ENCODE data around the gene ADAM33. TPM values are rescaled to one million over a fixed set of nuclear protein-coding genes. Genes with fewer than 3 reads are reported as not detected.

Gene ADAM33
- total RNA-seq, 1 experiment from 2014 or later = 0.11 TPM

DNA sequence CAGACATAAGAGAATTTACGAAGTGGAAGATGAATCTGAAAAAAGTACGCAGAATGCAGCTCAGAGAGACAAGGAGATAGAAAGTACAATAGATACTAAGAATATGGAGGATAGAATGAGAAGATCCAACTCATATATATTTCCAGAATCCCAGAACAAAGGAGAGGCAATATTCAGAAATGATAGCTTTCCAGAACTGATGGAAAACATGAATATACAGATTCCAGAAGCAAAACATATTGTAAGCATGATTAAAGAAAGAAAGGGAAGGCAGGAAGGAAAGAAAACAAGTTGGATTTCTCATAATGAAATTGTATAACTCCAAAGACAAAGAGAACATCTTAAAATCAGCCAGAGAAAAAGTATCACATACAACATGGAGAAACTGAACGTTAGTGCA lies 41.6 kb downstream of the ADAM33 start:
- H3F3A ChIP-seq (ENCODE audit: low read length, unreplicated experiment) = no peaks in the 10 kb centered on the region
- ChIA-PET CTCF (no interaction called here), POLR2A (ENCODE audit: unreplicated experiment) (interaction anchor here (0.7 kb wide), 1 partner anchor 214 kb away, joined by 4 read pairs; no protein-coding TSS in a partner anchor)
- no peaks in the 10 kb centered on the region for H3K79me2 ChIP-seq (ENCODE audit: low read length)
- no peak overlapping the region for H2AFZ ChIP-seq (ENCODE audit: low read length)
- H3K9me2 ChIP-seq (replicated peaks; ENCODE audit: low read length) = no peaks in the 10 kb centered on the region
- H3K4me2 ChIP-seq (ENCODE audit: low read length) = no peak overlapping the region
- no peaks in the 10 kb centered on the region for H4K20me1 ChIP-seq (ENCODE audit: low read length)
- no peak overlapping the region for H3K4me3 ChIP-seq (ENCODE audit: low read length)
- ATAC-seq (no peak), DNase-seq (no peak)
- H3K27ac ChIP-seq (ENCODE audit: low read length) = no peak overlapping the region
- no peaks in the 10 kb centered on the region for H3K27me3 ChIP-seq (ENCODE audit: low read length)
- peaks cover 2% of the 10 kb centered on the region for H3K4me1 ChIP-seq (ENCODE audit: insufficient read depth, low read length)
- no peak overlapping the region for H3K9ac ChIP-seq (ENCODE audit: low read length)
- TF ChIP-seq EZH2 (IDR thresholded peaks at IDR 0.05; ENCODE audit: low read length, unreplicated experiment) = no peak
- TF ChIP-seq EZH2phosphoT487 (IDR thresholded peaks at IDR 0.05; ENCODE audit: borderline replicate concordance, low read length) = no peak
- no TSS peak for BruUV-seq (replicated peaks)
- peaks cover 5% of the 10 kb centered on the region; the same call in 1 of the 2 replicates for H3K36me3 ChIP-seq (ENCODE audit: low read depth, low read length)
- intact Hi-C loops (cut with micrococcal nuclease) = no loop called here
- H3K9me3 ChIP-seq (ENCODE audit: low read length) = no peaks in the 10 kb centered on the region

DNA sequence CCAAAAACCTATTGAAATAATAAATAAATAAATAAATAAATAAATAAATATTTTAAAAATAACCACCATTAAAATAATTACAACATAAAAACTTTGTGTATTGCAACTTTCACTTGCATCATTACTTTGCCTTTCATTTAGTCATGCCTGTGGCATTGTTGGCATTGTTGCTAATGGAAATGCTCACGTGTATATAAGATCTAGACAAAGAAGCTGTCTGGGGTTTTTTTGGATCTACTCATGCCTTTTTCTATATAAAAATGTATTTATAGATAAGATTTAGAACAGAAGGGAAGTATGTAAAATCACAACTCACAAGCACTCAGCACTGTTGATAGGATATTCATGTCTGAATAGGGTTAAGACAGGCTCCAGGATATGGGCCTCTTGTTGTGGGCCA lies 46.5 kb downstream of the ADAM33 start:
- Histone ChIP-seq H3K4me1 (ENCODE audit: insufficient read depth, low read length) (no peaks in the 10 kb centered on the region), H3K27me3 (ENCODE audit: low read length) (no peaks in the 10 kb centered on the region), H3K9ac (ENCODE audit: low read length) (no peak overlapping the region), H3F3A (ENCODE audit: low read length, unreplicated experiment) (no peaks in the 10 kb centered on the region), H3K27ac (ENCODE audit: low read length) (no peak overlapping the region), H3K36me3 (ENCODE audit: low read depth, low read length) (peaks cover 5% of the 10 kb centered on the region), H3K4me3 (ENCODE audit: low read length) (no peak overlapping the region), H2AFZ (ENCODE audit: low read length) (no peak overlapping the region), H4K20me1 (ENCODE audit: low read length) (no peaks in the 10 kb centered on the region), H3K9me2 (replicated peaks; ENCODE audit: low read length) (no peaks in the 10 kb centered on the region), H3K79me2 (ENCODE audit: low read length) (no peaks in the 10 kb centered on the region), H3K9me3 (ENCODE audit: low read length) (no peaks in the 10 kb centered on the region), H3K4me2 (ENCODE audit: low read length) (no peak overlapping the region)
- CTCF ChIA-PET = no interaction called here
- no TSS peak for BruUV-seq (replicated peaks)
- DNase-seq = no peak
- ATAC-seq = no peak
- POLR2A ChIA-PET (ENCODE audit: unreplicated experiment) = no interaction called here
- TF ChIP-seq, protein P1, sequence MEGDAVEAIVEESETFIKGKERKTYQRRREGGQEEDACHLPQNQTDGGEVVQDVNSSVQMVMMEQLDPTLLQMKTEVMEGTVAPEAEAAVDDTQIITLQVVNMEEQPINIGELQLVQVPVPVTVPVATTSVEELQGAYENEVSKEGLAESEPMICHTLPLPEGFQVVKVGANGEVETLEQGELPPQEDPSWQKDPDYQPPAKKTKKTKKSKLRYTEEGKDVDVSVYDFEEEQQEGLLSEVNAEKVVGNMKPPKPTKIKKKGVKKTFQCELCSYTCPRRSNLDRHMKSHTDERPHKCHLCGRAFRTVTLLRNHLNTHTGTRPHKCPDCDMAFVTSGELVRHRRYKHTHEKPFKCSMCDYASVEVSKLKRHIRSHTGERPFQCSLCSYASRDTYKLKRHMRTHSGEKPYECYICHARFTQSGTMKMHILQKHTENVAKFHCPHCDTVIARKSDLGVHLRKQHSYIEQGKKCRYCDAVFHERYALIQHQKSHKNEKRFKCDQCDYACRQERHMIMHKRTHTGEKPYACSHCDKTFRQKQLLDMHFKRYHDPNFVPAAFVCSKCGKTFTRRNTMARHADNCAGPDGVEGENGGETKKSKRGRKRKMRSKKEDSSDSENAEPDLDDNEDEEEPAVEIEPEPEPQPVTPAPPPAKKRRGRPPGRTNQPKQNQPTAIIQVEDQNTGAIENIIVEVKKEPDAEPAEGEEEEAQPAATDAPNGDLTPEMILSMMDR (conservative IDR thresholded peaks at IDR 0.05; ENCODE audit: low read depth, low read length) = no peak
- TF ChIP-seq EZH2 (IDR thresholded peaks at IDR 0.05; ENCODE audit: low read length, unreplicated experiment) (no peak), EZH2phosphoT487 (IDR thresholded peaks at IDR 0.05; ENCODE audit: borderline replicate concordance, low read length) (no peak)
- intact Hi-C loops (cut with micrococcal nuclease) = no loop called here

DNA sequence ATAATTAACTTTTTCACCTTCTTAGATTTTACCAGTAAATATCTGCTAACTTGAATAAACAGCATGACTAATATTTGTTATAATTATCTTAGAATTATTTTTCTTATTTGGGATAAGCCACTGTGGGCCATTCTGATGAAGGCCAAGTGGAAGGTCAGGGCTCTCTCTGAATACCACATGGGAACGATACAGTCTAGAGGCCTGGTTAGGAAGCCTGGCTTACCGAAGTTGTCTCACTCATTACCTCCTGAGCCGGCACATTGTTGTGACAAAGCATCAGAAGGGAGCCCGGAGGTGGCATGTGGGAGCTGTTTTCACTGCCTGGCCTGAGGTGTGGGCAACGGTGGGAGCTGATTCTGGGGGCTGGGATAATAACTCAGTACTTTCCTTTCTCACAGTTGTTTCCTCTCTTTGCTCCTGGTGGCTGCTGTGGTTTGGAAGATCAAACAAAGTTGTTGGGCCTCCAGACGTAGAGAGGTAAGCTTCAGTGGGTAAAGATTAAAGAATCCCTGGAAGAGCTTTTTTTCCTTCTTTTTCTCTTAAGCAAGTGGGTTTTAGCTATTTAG lies 47.8 kb downstream of the ADAM33 start:
- no peak overlapping the region for H2AFZ ChIP-seq (ENCODE audit: low read length)
- CTCF ChIA-PET = no interaction called here
- POLR2A ChIA-PET (ENCODE audit: unreplicated experiment) = no interaction called here
- no peaks in the 10 kb centered on the region for H3K27me3 ChIP-seq (ENCODE audit: low read length)
- no peaks in the 10 kb centered on the region for H3K4me1 ChIP-seq (ENCODE audit: insufficient read depth, low read length)
- no peaks in the 10 kb centered on the region for H3K9me3 ChIP-seq (ENCODE audit: low read length)
- H4K20me1 ChIP-seq (ENCODE audit: low read length) = no peaks in the 10 kb centered on the region
- H3K79me2 ChIP-seq (ENCODE audit: low read length) = no peaks in the 10 kb centered on the region
- intact Hi-C loops (cut with micrococcal nuclease) = no loop called here
- H3K9me2 ChIP-seq (replicated peaks; ENCODE audit: low read length) = no peaks in the 10 kb centered on the region
- H3K9ac ChIP-seq (ENCODE audit: low read length) = no peak overlapping the region
- no peak overlapping the region for H3K4me3 ChIP-seq (ENCODE audit: low read length)
- no peaks in the 10 kb centered on the region for H3F3A ChIP-seq (ENCODE audit: low read length, unreplicated experiment)
- H3K27ac ChIP-seq (ENCODE audit: low read length) = no peak overlapping the region
- no peak for ATAC-seq
- no peak overlapping the region for H3K4me2 ChIP-seq (ENCODE audit: low read length)
- no peaks in the 10 kb centered on the region; the same call in 1 of the 2 replicates for H3K36me3 ChIP-seq (ENCODE audit: low read depth, low read length)
- TF ChIP-seq EZH2 (IDR thresholded peaks at IDR 0.05; ENCODE audit: low read length, unreplicated experiment) (no peak), EZH2phosphoT487 (IDR thresholded peaks at IDR 0.05; ENCODE audit: borderline replicate concordance, low read length) (no peak)
- TF ChIP-seq, protein P1 (conservative IDR thresholded peaks at IDR 0.05; ENCODE audit: low read depth, low read length) = no peak
- DNase-seq = no peak
- BruUV-seq (replicated peaks) = no TSS peak

All from PC-3 (cell line).